ENCODE measurements around the gene DUSP15. TPM values are rescaled to one million over a fixed set of nuclear protein-coding genes. Genes with fewer than 3 reads are reported as not detected.

DUSP15 gene
- total RNA-seq, 5 donors from 2014 or later (not counting 1 experiment from before 2014, with no cell fraction given) = not detected

- DNase-seq (no peak), ATAC-seq (replicated peaks in 1 of 4) (no peak)
- WGBS (ENCODE audit: insufficient coverage) = 54% methylated on average over 3 of the region's 3 CpGs
- H3K27ac Mint-ChIP-seq = no peak overlapping the region
- no peak overlapping the region for H3K4me3 ChIP-seq (ENCODE audit: control insufficient read depth in 1 of 2, extremely low read depth in 1 of 2, low read length in 1 of 2)
- peaks cover 6 to 9% (median 8%) of the 10 kb centered on the region in 3 donors for H3K4me1 Mint-ChIP-seq
- H3K9me3 ChIP-seq = no peaks in the 10 kb centered on the region
- no peak overlapping the region for H3K4me3 Mint-ChIP-seq
- peaks cover 0 to 72% of the 10 kb centered on the region in 2 experiments for H3K27me3 ChIP-seq (replicated peaks in 1 of 2; ENCODE audit: control insufficient read depth in 2 of 2, extremely low read depth in 1 of 2, insufficient read depth in 2 of 2, low read length in 1 of 2)
- peaks cover 9 to 34% of the 10 kb centered on the region in 2 donors for H3K27me3 Mint-ChIP-seq
- no peaks in the 10 kb centered on the region for H3K36me3 Mint-ChIP-seq
- peaks cover 3 to 23% of the 10 kb centered on the region in 2 experiments for H3K4me1 ChIP-seq (ENCODE audit: control insufficient read depth in 1 of 2, extremely low read depth in 1 of 2, insufficient read depth in 2 of 2, low read length in 2 of 2)
- no peaks in the 10 kb centered on the region for H3K9me3 Mint-ChIP-seq
- no peak overlapping the region for H3K27ac ChIP-seq (ENCODE audit: low read length)
- ChIA-PET POLR2A (no interaction called here), CTCF (interaction anchor here (0.5 to 1.0 kb wide), 3 partner anchors 10 to 798 kb away, joined by 3 to 4 read pairs (median 3); no protein-coding TSS in a partner anchor)
- H3K36me3 ChIP-seq (ENCODE audit: control insufficient read depth in 2 of 2, extremely low read depth in 1 of 2, insufficient read depth in 1 of 2, low read length in 1 of 2) = no peaks in the 10 kb centered on the region
These were observed 13.8 kb downstream of the DUSP15 start for GRCh38 chr20:31856516-31856915.

- Histone ChIP-seq H3K27ac (ENCODE audit: low read length) (no peak overlapping the region), H3K4me3 (ENCODE audit: control insufficient read depth in 1 of 2, extremely low read depth in 1 of 2, low read length in 1 of 2) (no peak overlapping the region), H3K4me1 (ENCODE audit: control insufficient read depth in 1 of 2, extremely low read depth in 1 of 2, insufficient read depth in 2 of 2, low read length in 2 of 2) (peaks cover 0 to 12% of the 10 kb centered on the region in 2 experiments), H3K9me3 (no peaks in the 10 kb centered on the region), H3K36me3 (ENCODE audit: control insufficient read depth in 2 of 2, extremely low read depth in 1 of 2, insufficient read depth in 1 of 2, low read length in 1 of 2) (no peaks in the 10 kb centered on the region), H3K27me3 (replicated peaks in 1 of 2; ENCODE audit: control insufficient read depth in 2 of 2, extremely low read depth in 1 of 2, insufficient read depth in 2 of 2, low read length in 1 of 2) (peaks cover 0 to 67% of the 10 kb centered on the region in 2 experiments)
- H3K4me1 Mint-ChIP-seq = peaks cover 0 to 1% (median 0%) of the 10 kb centered on the region in 3 donors
- no peak overlapping the region for H3K4me3 Mint-ChIP-seq
- DNase-seq (no peak), ATAC-seq (replicated peaks in 1 of 4) (no peak)
- no peaks in the 10 kb centered on the region for H3K9me3 Mint-ChIP-seq
- no peak overlapping the region for H3K27ac Mint-ChIP-seq
- H3K27me3 Mint-ChIP-seq = peaks cover 20 to 36% of the 10 kb centered on the region in 2 donors
- WGBS (ENCODE audit: insufficient coverage) = 85% methylated on average over 2 of the region's 7 CpGs
- H3K36me3 Mint-ChIP-seq = no peaks in the 10 kb centered on the region
- ChIA-PET CTCF (interaction anchor here (0.6 to 1.8 kb wide), 11 partner anchors 26 to 546 kb away, joined by 3 to 18 read pairs (median 4); partner anchors contain the start of gene PDRG1 (in 2 of the 2)), POLR2A (interaction anchor here in 1 of 2 donors (0.6 kb wide), 1 partner anchor 713 kb away, joined by 3 read pairs; no protein-coding TSS in a partner anchor)
These were observed 16.8 kb downstream of the DUSP15 start for GRCh38 chr20:31853481-31853880.

- H3K36me3 Mint-ChIP-seq = no peaks in the 10 kb centered on the region
- DNase-seq (no peak), ATAC-seq (replicated peaks in 1 of 4) (no peak)
- no peak overlapping the region for H3K27ac Mint-ChIP-seq
- peaks cover 0 to 6% of the 10 kb centered on the region in 2 experiments for H3K4me1 ChIP-seq (ENCODE audit: control insufficient read depth in 1 of 2, extremely low read depth in 1 of 2, insufficient read depth in 2 of 2, low read length in 2 of 2)
- CTCF ChIA-PET = interaction anchor here (0.6 to 1.8 kb wide), 5 partner anchors 15 to 803 kb away, joined by 3 to 18 read pairs (median 4); partner anchors contain the start of gene PDRG1 (in 1 of the 2)
- H3K27me3 ChIP-seq (replicated peaks in 1 of 2; ENCODE audit: control insufficient read depth in 2 of 2, extremely low read depth in 1 of 2, insufficient read depth in 2 of 2, low read length in 1 of 2) = peaks cover 0 to 51% of the 10 kb centered on the region in 2 experiments
- H3K27ac ChIP-seq (ENCODE audit: low read length) = no peak overlapping the region
- H3K36me3 ChIP-seq (ENCODE audit: control insufficient read depth in 2 of 2, extremely low read depth in 1 of 2, insufficient read depth in 1 of 2, low read length in 1 of 2) = no peaks in the 10 kb centered on the region
- H3K9me3 Mint-ChIP-seq = no peaks in the 10 kb centered on the region
- POLR2A ChIA-PET = no interaction called here
- peaks cover 0 to 1% (median 0%) of the 10 kb centered on the region in 3 donors for H3K4me1 Mint-ChIP-seq
- 83% methylated on average over 10 of the region's 11 CpGs for WGBS (ENCODE audit: insufficient coverage)
- H3K27me3 Mint-ChIP-seq = peaks cover 15 to 34% of the 10 kb centered on the region in 2 donors
- H3K4me3 ChIP-seq (ENCODE audit: control insufficient read depth in 1 of 2, extremely low read depth in 1 of 2, low read length in 1 of 2) = no peak overlapping the region
- no peak overlapping the region for H3K4me3 Mint-ChIP-seq
- no peaks in the 10 kb centered on the region for H3K9me3 ChIP-seq
These were observed 18.9 kb downstream of the DUSP15 start for GRCh38 chr20:31851240-31851955.

GRCh38 chr20:31849306-31849930 is 20.9 kb downstream of the DUSP15 start:
- Histone ChIP-seq H3K9me3 (no peaks in the 10 kb centered on the region), H3K27me3 (replicated peaks in 1 of 2; ENCODE audit: control insufficient read depth in 2 of 2, extremely low read depth in 1 of 2, insufficient read depth in 2 of 2, low read length in 1 of 2) (peaks cover 0 to 46% of the 10 kb centered on the region in 2 experiments), H3K4me3 (ENCODE audit: control insufficient read depth in 1 of 2, extremely low read depth in 1 of 2, low read length in 1 of 2) (no peak overlapping the region), H3K36me3 (ENCODE audit: control insufficient read depth in 2 of 2, extremely low read depth in 1 of 2, insufficient read depth in 1 of 2, low read length in 1 of 2) (no peaks in the 10 kb centered on the region), H3K4me1 (ENCODE audit: control insufficient read depth in 1 of 2, extremely low read depth in 1 of 2, insufficient read depth in 2 of 2, low read length in 2 of 2) (peaks cover 0 to 6% of the 10 kb centered on the region in 2 experiments), H3K27ac (ENCODE audit: low read length) (no peak overlapping the region)
- H3K27ac Mint-ChIP-seq = no peak overlapping the region
- WGBS (ENCODE audit: insufficient coverage) = 70% methylated on average over 30 of the region's 45 CpGs
- DNase-seq (no peak), ATAC-seq (replicated peaks in 1 of 4) (no peak)
- H3K4me1 Mint-ChIP-seq = peaks cover 0 to 1% (median 0%) of the 10 kb centered on the region in 3 donors
- ChIA-PET CTCF (no interaction called here), POLR2A (no interaction called here)
- no peaks in the 10 kb centered on the region for H3K9me3 Mint-ChIP-seq
- no peaks in the 10 kb centered on the region for H3K36me3 Mint-ChIP-seq
- H3K4me3 Mint-ChIP-seq = no peak overlapping the region
- H3K27me3 Mint-ChIP-seq = peaks cover 15 to 34% of the 10 kb centered on the region in 2 donors

GRCh38 chr20:31848088-31848999 is 22.0 kb downstream of the DUSP15 start:
- Histone ChIP-seq H3K36me3 (ENCODE audit: control insufficient read depth in 2 of 2, extremely low read depth in 1 of 2, insufficient read depth in 1 of 2, low read length in 1 of 2) (no peaks in the 10 kb centered on the region), H3K27me3 (replicated peaks in 1 of 2; ENCODE audit: control insufficient read depth in 2 of 2, extremely low read depth in 1 of 2, insufficient read depth in 2 of 2, low read length in 1 of 2) (peaks cover 0 to 41% of the 10 kb centered on the region in 2 experiments), H3K4me1 (ENCODE audit: control insufficient read depth in 1 of 2, extremely low read depth in 1 of 2, insufficient read depth in 2 of 2, low read length in 2 of 2) (peaks cover 0 to 6% of the 10 kb centered on the region in 2 experiments), H3K27ac (ENCODE audit: low read length) (no peak overlapping the region), H3K9me3 (no peaks in the 10 kb centered on the region), H3K4me3 (ENCODE audit: control insufficient read depth in 1 of 2, extremely low read depth in 1 of 2, low read length in 1 of 2) (no peak overlapping the region)
- no peak for ATAC-seq (replicated peaks in 1 of 4)
- peaks cover 11 to 30% of the 10 kb centered on the region in 2 donors for H3K27me3 Mint-ChIP-seq
- H3K27ac Mint-ChIP-seq = no peak overlapping the region
- H3K9me3 Mint-ChIP-seq = no peaks in the 10 kb centered on the region
- peaks cover 0 to 1% (median 0%) of the 10 kb centered on the region in 3 donors for H3K4me1 Mint-ChIP-seq
- DNase-seq = no peak
- ChIA-PET POLR2A (no interaction called here), CTCF (interaction anchor here in 1 of 2 donors (2.2 kb wide), 1 partner anchor 103 kb away, joined by 5 read pairs; the partner anchor contains the start of gene PDRG1)
- no peaks in the 10 kb centered on the region for H3K36me3 Mint-ChIP-seq
- 70% methylated on average over 21 of the region's 32 CpGs for WGBS (ENCODE audit: insufficient coverage)
- no peak overlapping the region for H3K4me3 Mint-ChIP-seq

GRCh38 chr20:31846793-31847138 is 23.6 kb downstream of the DUSP15 start:
- no peaks in the 10 kb centered on the region for H3K9me3 ChIP-seq
- H3K36me3 ChIP-seq (ENCODE audit: control insufficient read depth in 2 of 2, extremely low read depth in 1 of 2, insufficient read depth in 1 of 2, low read length in 1 of 2) = no peaks in the 10 kb centered on the region
- H3K4me3 Mint-ChIP-seq = no peak overlapping the region
- H3K9me3 Mint-ChIP-seq = no peaks in the 10 kb centered on the region
- H3K4me3 ChIP-seq (ENCODE audit: control insufficient read depth in 1 of 2, extremely low read depth in 1 of 2, low read length in 1 of 2) = no peak overlapping the region
- H3K27me3 ChIP-seq (replicated peaks in 1 of 2; ENCODE audit: control insufficient read depth in 2 of 2, extremely low read depth in 1 of 2, insufficient read depth in 2 of 2, low read length in 1 of 2) = peaks cover 0 to 30% of the 10 kb centered on the region in 2 experiments
- no peaks in the 10 kb centered on the region for H3K4me1 Mint-ChIP-seq
- no peak for ATAC-seq (replicated peaks in 1 of 4)
- ChIA-PET POLR2A (no interaction called here), CTCF (interaction anchor here in 1 of 2 donors (0.7 to 2.2 kb wide), 6 partner anchors 9 to 171 kb away, joined by 3 to 5 read pairs (median 3); partner anchors contain the start of gene PDRG1)
- no peaks in the 10 kb centered on the region for H3K4me1 ChIP-seq (ENCODE audit: control insufficient read depth in 1 of 2, extremely low read depth in 1 of 2, insufficient read depth in 2 of 2, low read length in 2 of 2)
- no peak overlapping the region for H3K27ac Mint-ChIP-seq
- no peaks in the 10 kb centered on the region for H3K36me3 Mint-ChIP-seq
- DNase-seq = no peak
- no CpG with 5 or more reads among the region's 3 CpGs for WGBS (ENCODE audit: insufficient coverage)
- H3K27ac ChIP-seq (ENCODE audit: low read length) = no peak overlapping the region
- peaks cover 11 to 27% of the 10 kb centered on the region in 2 donors for H3K27me3 Mint-ChIP-seq
